ENCODE data around the gene PCDHGA7. TPM values are rescaled to one million over a fixed set of nuclear protein-coding genes. Genes with fewer than 3 reads are reported as not detected.

Gene PCDHGA7
- total RNA-seq, 1 donor from 2014 or later = 1.1 TPM

- H2AFZ ChIP-seq (replicated peaks) = no peak within 1 kb of the TSS
- peaks cover 8% of the 10 kb centered on the region for H3K27me3 Mint-ChIP-seq (ENCODE audit: insufficient read depth, low read depth)
- peaks cover 4% of the 10 kb centered on the region for H3K36me3 Mint-ChIP-seq
- no peak within 1 kb of the TSS for H3K9ac ChIP-seq
- H3K9me3 Mint-ChIP-seq = peaks cover 55% of the 10 kb centered on the region
- no peaks in the 10 kb centered on the region for H3K36me3 ChIP-seq
- no peak within 1 kb of the TSS for H3K4me3 Mint-ChIP-seq
- DNase-seq (ENCODE audit: low spot score) = no peak
- no peak within 1 kb of the TSS for H3K27ac Mint-ChIP-seq
- H3K4me1 ChIP-seq = no peaks in the 10 kb centered on the region
- no peaks in the 10 kb centered on the region for H3K4me1 Mint-ChIP-seq
- TF ChIP-seq EZH2 (IDR thresholded peaks at IDR 0.05) (no peak), EZH2phosphoT487 (IDR thresholded peaks at IDR 0.05) (no peak), CTCF (IDR thresholded peaks at IDR 0.05) (no peak)
- H3K9me3 ChIP-seq (ENCODE audit: low read depth) = peaks cover 3% of the 10 kb centered on the region
- no peaks in the 10 kb centered on the region for H3K79me2 ChIP-seq (ENCODE audit: low read depth)
- no peaks in the 10 kb centered on the region for H4K20me1 ChIP-seq (ENCODE audit: low read depth)
- no peak within 1 kb of the TSS for H3K4me2 ChIP-seq
- no peak within 1 kb of the TSS for H3K27ac ChIP-seq
- H3F3A ChIP-seq (ENCODE audit: low read depth) = no peaks in the 10 kb centered on the region
- H3K4me3 ChIP-seq = no peak within 1 kb of the TSS
- no peaks in the 10 kb centered on the region for H3K27me3 ChIP-seq
These were observed 12.3 kb upstream of the PCDHGA7 start, which contains the start of gene PCDHGB3 for GRCh38 chr5:141369994-141370848. TSS of gene PCDHGB3 (plus strand) at chr5:141370242. CDS start at chr5:141370395, 153 bp downstream.

- Mint-ChIP-seq H3K9me3 (peaks cover 52% of the 10 kb centered on the region), H3K27ac (no peak overlapping the region), H3K4me1 (no peaks in the 10 kb centered on the region), H3K36me3 (peaks cover 4% of the 10 kb centered on the region), H3K4me3 (no peak overlapping the region), H3K27me3 (ENCODE audit: insufficient read depth, low read depth) (peaks cover 7% of the 10 kb centered on the region)
- Histone ChIP-seq H3K4me1 (no peaks in the 10 kb centered on the region), H2AFZ (replicated peaks) (no peak overlapping the region), H4K20me1 (ENCODE audit: low read depth) (no peaks in the 10 kb centered on the region), H3K4me3 (no peak overlapping the region), H3K36me3 (no peaks in the 10 kb centered on the region), H3K9ac (no peak overlapping the region), H3K27me3 (no peaks in the 10 kb centered on the region), H3K4me2 (no peak overlapping the region), H3K79me2 (ENCODE audit: low read depth) (no peaks in the 10 kb centered on the region), H3K9me3 (ENCODE audit: low read depth) (peaks cover 3% of the 10 kb centered on the region), H3F3A (ENCODE audit: low read depth) (no peaks in the 10 kb centered on the region), H3K27ac (no peak overlapping the region)
- DNase-seq (ENCODE audit: low spot score) = no peak
- no peak for TF ChIP-seq EZH2 (IDR thresholded peaks at IDR 0.05)
- TF ChIP-seq CTCF (IDR thresholded peaks at IDR 0.05) = no peak
- no peak for TF ChIP-seq EZH2phosphoT487 (IDR thresholded peaks at IDR 0.05)
These were observed 10.7 kb upstream of the PCDHGA7 start for GRCh38 chr5:141371572-141372475.

GRCh38 chr5:141373673-141374317 lies 8.7 kb upstream of the PCDHGA7 start, which contains the start of gene PCDHGA6:
TSS of gene PCDHGA6 (plus strand) at chr5:141373891. CDS start at chr5:141374084, 193 bp downstream.
- Mint-ChIP-seq H3K4me1 (no peaks in the 10 kb centered on the region), H3K27ac (no peak within 1 kb of the TSS), H3K4me3 (no peak within 1 kb of the TSS), H3K27me3 (ENCODE audit: insufficient read depth, low read depth) (peaks cover 9% of the 10 kb centered on the region), H3K36me3 (peaks cover 4% of the 10 kb centered on the region), H3K9me3 (peaks cover 53% of the 10 kb centered on the region)
- H3K36me3 ChIP-seq = no peaks in the 10 kb centered on the region
- H3K4me1 ChIP-seq = no peaks in the 10 kb centered on the region
- no peaks in the 10 kb centered on the region for H3F3A ChIP-seq (ENCODE audit: low read depth)
- peaks cover 3% of the 10 kb centered on the region for H3K9me3 ChIP-seq (ENCODE audit: low read depth)
- no peak for TF ChIP-seq CTCF (IDR thresholded peaks at IDR 0.05)
- no peak for TF ChIP-seq EZH2phosphoT487 (IDR thresholded peaks at IDR 0.05)
- H3K4me3 ChIP-seq = no peak within 1 kb of the TSS
- H4K20me1 ChIP-seq (ENCODE audit: low read depth) = no peaks in the 10 kb centered on the region
- H3K79me2 ChIP-seq (ENCODE audit: low read depth) = no peaks in the 10 kb centered on the region
- no peaks in the 10 kb centered on the region for H3K27me3 ChIP-seq
- H3K4me2 ChIP-seq = no peak within 1 kb of the TSS
- no peak within 1 kb of the TSS for H3K9ac ChIP-seq
- no peak for DNase-seq (ENCODE audit: low spot score)
- H2AFZ ChIP-seq (replicated peaks) = no peak within 1 kb of the TSS
- no peak within 1 kb of the TSS for H3K27ac ChIP-seq
